Astrocyte of the cerebellum (primary cell): ENCODE data around the gene RADIL.

Experiments
- DNase-seq: peaks from one replicate; pipeline ENCODE4 v3.0.0-alpha.2; 2011; ENCODE audit warnings: low read depth
- H3K4me3 ChIP-seq: 2 replicates; pipeline ENCODE4 v1.5.1; 2011; ENCODE audit warnings: mild to moderate bottlenecking, low read depth, low read length, moderate library complexity
- CTCF ChIP-seq: IDR thresholded peaks from 2 replicates; pipeline ENCODE4 v1.5.1; 2012; ENCODE audit warnings: low read length, low read depth, moderate library complexity, mild to moderate bottlenecking; ENCODE audit errors: missing control alignments
- in situ Hi-C: cut with HindIII; loops from 2 replicates; pipeline ENCODE4 v1.10.0; 2017; ENCODE audit warnings: low sequenced_read_pairs

RADIL gene

DNA sequence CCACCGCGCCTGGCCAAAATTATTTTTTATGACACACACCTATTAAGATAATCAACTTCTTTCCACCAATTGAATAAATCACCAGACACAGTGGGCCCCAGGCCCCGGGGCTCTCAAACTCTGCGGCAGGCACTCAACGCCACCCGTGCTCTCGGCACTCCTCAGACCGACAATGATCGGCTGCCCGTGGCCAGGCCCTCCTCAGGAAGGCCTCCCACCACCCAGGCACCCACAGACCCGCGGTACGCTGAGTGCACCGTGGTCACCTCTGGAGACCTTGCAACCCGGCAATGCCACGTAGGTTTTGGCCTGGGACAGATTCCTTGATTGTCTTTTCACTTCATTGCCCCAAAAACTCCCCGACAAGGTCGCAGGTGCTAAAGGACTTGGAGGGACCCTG is 6.9 kb downstream of the RADIL start:
- TF ChIP-seq CTCF, result no peak
- in situ Hi-C loops, result no loop called here

GRCh38 chr7:4875391-4875790 is 8.1 kb downstream of the RADIL start:
- DNase-seq, result no peak
- H3K4me3 ChIP-seq, result no peak overlapping the region
- TF ChIP-seq CTCF, result no peak
- in situ Hi-C loops, result no loop called here

More for the DNA sequence above, 6.9 kb downstream of the RADIL start:
- DNase-seq, result no peak
- H3K4me3 ChIP-seq, result no peak overlapping the region

DNA sequence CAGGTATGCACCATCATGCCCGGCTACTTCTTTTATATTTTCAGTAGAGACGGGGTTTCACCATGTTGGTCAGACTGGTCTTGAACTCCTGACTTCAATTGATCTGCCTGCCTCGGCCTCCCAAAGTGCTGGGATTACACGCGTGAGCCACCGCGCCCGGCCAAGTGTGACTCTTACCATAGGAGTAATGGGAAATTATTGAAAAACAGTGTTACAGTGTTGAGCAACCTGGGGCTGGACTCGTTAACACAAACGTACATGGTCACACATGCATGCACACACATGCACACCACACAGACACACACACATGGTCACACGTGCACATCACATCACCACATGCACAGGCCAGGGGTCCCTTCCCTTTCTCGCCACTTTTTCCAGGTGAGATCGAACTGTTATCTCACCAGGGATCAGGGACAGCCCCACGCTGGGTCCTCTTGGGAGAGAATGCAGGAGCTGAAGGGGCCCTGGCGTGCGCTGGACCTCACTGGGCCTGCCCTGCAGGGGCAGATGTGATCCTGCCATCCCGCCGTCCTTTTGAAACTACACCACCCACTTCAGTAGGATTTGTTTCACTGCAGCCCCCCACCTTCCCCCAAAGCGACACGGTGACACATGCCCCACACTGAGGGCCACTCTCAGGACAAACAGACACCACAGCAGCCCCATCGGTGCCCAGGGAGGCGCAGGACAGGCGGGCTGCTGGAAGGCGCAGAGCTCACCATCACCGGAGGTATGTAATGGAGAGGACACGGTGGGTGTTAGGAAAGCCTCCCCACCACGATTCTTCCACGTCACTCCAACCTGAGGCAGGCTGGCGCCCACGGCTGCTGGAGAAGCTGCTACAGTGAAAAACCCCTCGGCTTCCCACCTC is 10.2 kb downstream of the RADIL start:
- DNase-seq, result no peak
- in situ Hi-C loops, result no loop called here

GRCh38 chr7:4871930-4872675 is 11.4 kb downstream of the RADIL start:
- no peak overlapping the region for H3K4me3 ChIP-seq
- no peak for DNase-seq
- in situ Hi-C loops, result no loop called here
- no peak for TF ChIP-seq CTCF

More for the DNA sequence above, 10.2 kb downstream of the RADIL start:
- no peak overlapping the region for H3K4me3 ChIP-seq
- TF ChIP-seq CTCF, result no peak

DNA sequence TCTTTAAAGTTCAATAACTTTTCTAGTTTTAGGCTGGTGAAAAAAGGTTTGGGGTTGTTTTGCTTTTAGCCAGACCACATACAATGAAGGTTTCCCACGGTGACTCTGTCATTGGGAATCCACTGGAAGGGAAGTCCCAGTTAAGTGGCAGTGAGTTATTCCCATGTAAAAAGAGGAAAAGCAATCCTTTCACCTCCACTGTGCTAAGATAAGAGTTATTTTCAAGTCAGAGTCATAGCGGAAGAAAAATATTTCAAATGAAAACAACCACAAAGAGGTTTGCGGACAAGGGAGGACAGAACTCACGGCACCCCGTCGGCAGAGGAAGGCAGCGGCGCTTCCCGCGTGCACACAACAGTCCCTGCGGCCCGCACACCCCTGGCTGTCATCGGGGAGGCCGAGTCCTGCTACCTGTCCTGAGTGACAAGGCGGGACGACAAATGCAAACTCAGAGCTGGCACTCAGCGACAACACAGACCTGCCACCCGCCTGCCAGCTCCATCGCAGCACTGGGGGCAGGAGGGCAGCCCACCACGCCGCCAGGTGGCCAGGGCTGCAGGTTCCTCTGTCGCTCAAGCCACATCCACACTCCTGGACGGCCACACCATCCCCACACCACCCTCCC is 12.3 kb downstream of the RADIL start:
- no peak for DNase-seq
- TF ChIP-seq CTCF, result no peak
- in situ Hi-C loops, result no loop called here
- H3K4me3 ChIP-seq, result no peak overlapping the region

DNA sequence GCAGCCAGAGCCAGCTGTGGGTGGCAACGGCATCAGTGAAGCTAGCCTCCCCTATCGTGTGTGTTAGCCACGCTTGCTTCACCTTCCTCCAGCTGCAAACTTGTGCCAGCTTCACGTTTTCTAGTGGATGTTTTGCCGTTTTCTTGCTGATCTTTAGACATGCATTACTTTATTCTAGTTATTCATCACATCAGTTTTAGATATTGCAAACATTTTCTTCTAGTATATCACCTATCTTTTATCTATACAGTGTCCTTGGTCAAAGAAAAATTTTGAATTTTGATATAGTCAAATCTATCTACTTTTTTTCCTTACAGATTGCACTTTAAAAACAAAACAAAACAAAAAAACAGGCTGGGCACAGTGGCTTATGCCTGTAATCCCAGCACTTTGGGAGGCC is 15.0 kb downstream of the RADIL start:
- TF ChIP-seq CTCF, result no peak
- DNase-seq, result no peak
- no peak overlapping the region for H3K4me3 ChIP-seq
- in situ Hi-C loops, result no loop called here
